Activated CD4-positive, alpha-beta memory T cell treated with anti-CD3 and anti-CD28 coated beads for 36 hours (primary cell): Measurements from ENCODE around the gene SMIM28. TPM values are rescaled to one million over a fixed set of nuclear protein-coding genes. Genes with fewer than 3 reads are reported as not detected.
"Not testable (repeated sequence)": the region's sequence is repeated elsewhere in the genome, so short reads cannot be mapped to it uniquely, and the experiment has no call there.

Source experiments
- CTCF ChIA-PET: fragments of 350-600 bp; sonication (Branson Sonifier 250); formaldehyde crosslinking; loops from one replicate; lab custom pipeline; 2021; ENCODE audit warnings: antibody characterized with exemption, inconsistent platforms; lab: Charles Lee
- POLR2A ChIA-PET: fragments of 350-600 bp; sonication (Branson Sonifier 250); formaldehyde crosslinking; loops from one replicate; lab custom pipeline; 2021; ENCODE audit warnings: antibody characterized with exemption; lab: Charles Lee
- DNase-seq: peaks from one replicate; pipeline ENCODE4 v3.0.0-alpha.2; 2020
- H3K27ac Mint-ChIP-seq: one replicate; pipeline ENCODE4 v1.8.0; 2021; ENCODE audit warnings: mixed read lengths
- H3K27me3 Mint-ChIP-seq: one replicate; pipeline ENCODE4 v1.8.0; 2021; ENCODE audit warnings: mixed read lengths
- H3K36me3 Mint-ChIP-seq: one replicate; pipeline ENCODE4 v1.8.0; 2021; ENCODE audit warnings: mixed read lengths
- H3K4me1 Mint-ChIP-seq: one replicate; pipeline ENCODE4 v1.8.0; 2021; ENCODE audit warnings: low read depth, mixed read lengths
- H3K4me3 Mint-ChIP-seq: one replicate; pipeline ENCODE4 v1.8.0; 2021; ENCODE audit warnings: mild to moderate bottlenecking, mixed read lengths
- H3K9me3 Mint-ChIP-seq: one replicate; pipeline ENCODE4 v1.8.0; 2021; ENCODE audit warnings: mixed read lengths
- intact Hi-C: fragments of 100-400 bp; cut with micrococcal nuclease; formaldehyde crosslinking; loops from one replicate; pipeline ENCODE4 v1.15.1; 2023
- total RNA-seq, 2 experiments: library from RNA; stranded (reverse); gene quantifications; one replicate each; pipeline ENCODE4 v1.2.3, GENCODE V29; 2021

Gene SMIM28
- total RNA-seq, 2 experiments from 2014 or later: not detected

DNA sequence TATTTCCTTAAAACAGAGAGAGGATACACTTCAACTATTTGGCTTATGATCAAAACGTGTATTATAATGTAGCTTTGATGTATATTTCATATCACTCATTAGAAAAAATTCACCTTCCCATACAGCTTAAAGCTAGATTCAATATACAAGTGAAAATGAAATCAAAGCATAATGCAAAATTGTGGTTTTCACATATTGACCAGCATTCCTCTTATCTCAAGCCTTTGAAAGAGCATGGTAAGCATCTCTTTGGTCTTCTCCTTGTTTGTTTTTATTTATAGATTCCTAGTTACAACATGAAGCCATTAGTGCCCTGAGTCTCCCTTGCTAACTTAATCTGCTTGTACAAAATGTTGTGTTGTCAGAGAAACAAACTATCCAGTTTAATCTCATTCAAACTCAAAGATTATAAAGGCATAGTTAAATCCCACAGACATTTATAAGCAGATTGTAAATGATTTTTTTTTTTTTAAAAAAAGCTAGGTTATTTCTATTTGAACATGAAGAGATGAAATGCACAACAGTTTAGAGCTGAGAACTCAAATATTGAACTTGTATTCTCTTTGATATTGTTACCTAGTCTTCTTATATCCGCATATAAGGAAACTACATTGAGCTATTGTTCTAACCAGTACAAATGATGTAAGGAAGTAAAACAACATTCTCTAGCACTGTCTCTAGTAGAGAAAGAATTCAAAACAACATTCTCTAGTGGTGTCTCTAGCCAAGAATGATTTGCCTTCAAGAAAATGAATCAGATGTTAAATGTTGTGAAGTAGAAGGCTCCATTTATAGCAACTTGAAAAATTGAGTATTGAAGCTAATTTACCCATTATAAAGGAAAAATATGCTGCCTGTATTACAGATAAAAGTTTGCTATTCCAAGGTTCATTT lies 31.2 kb upstream of the SMIM28 start:
- Mint-ChIP-seq H3K4me1 (no peaks in the 10 kb centered on the region), H3K36me3 (no peaks in the 10 kb centered on the region), H3K4me3 (no peak overlapping the region), H3K9me3 (no peaks in the 10 kb centered on the region), H3K27ac (no peak overlapping the region), H3K27me3 (peaks cover 12% of the 10 kb centered on the region)
- ChIA-PET CTCF (interaction anchor here (1.0 kb wide), 1 partner anchor 171 kb away, joined by 4 read pairs; no protein-coding TSS in a partner anchor), POLR2A (no interaction called here)
- no peak for DNase-seq
- intact Hi-C loops: no loop called here

- intact Hi-C loops: no loop called here
- Mint-ChIP-seq H3K27me3 (peaks cover 14% of the 10 kb centered on the region), H3K9me3 (no peaks in the 10 kb centered on the region), H3K36me3 (no peaks in the 10 kb centered on the region), H3K4me1 (no peaks in the 10 kb centered on the region), H3K27ac (no peak overlapping the region), H3K4me3 (no peak overlapping the region)
- CTCF ChIA-PET: no interaction called here
- POLR2A ChIA-PET: no interaction called here
- DNase-seq: no peak
Measured at GRCh38 chr6:138347864-138348263, 29.8 kb upstream of the SMIM28 start.

- Mint-ChIP-seq H3K4me3 (no peak overlapping the region), H3K36me3 (no peaks in the 10 kb centered on the region), H3K27me3 (peaks cover 16% of the 10 kb centered on the region), H3K27ac (no peak overlapping the region), H3K9me3 (no peaks in the 10 kb centered on the region), H3K4me1 (no peaks in the 10 kb centered on the region)
- DNase-seq: no peak
- POLR2A ChIA-PET: no interaction called here
- intact Hi-C loops: no loop called here
- CTCF ChIA-PET: no interaction called here
Measured at GRCh38 chr6:138349891-138350290, 27.8 kb upstream of the SMIM28 start.

- Mint-ChIP-seq H3K36me3 (no peaks in the 10 kb centered on the region), H3K4me3 (no peak overlapping the region)
Measured at GRCh38 chr6:138357928-138358327, 19.8 kb upstream of the SMIM28 start.

DNA sequence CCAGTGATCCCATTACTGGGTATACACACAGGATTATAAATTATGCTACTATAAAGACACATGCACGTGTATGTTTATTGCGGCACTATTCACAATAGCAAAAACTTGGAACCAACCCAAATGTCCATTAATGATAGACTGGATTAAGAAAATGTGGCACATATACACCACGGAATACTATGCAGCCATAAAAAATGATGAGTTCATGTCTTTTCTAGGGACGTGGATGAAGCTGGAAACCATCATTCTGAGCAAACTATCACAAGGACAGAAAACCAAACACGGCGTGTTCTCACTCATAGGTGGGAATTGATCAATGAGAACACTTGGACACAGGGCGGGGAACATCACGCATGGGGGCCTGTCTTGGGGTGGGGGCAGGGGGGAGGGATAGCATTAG lies 9.0 kb upstream of the SMIM28 start:
- CTCF ChIA-PET, H3K4me3 Mint-ChIP-seq, H3K36me3 Mint-ChIP-seq, H3K4me1 Mint-ChIP-seq, intact Hi-C loops, H3K27ac Mint-ChIP-seq, POLR2A ChIA-PET, DNase-seq, H3K9me3 Mint-ChIP-seq: not testable (repeated sequence)
- H3K27me3 Mint-ChIP-seq: peaks cover 16% of the 10 kb centered on the region

More at GRCh38 chr6:138357928-138358327, 19.8 kb upstream of the SMIM28 start:
- DNase-seq: no peak
- intact Hi-C loops: no loop called here
- Mint-ChIP-seq H3K27ac (no peak overlapping the region), H3K27me3 (peaks cover 4% of the 10 kb centered on the region), H3K4me1 (no peaks in the 10 kb centered on the region), H3K9me3 (no peaks in the 10 kb centered on the region)
- ChIA-PET POLR2A (no interaction called here), CTCF (no interaction called here)

GRCh38 chr6:138370631-138371451 lies 6.9 kb upstream of the SMIM28 start:
- ChIA-PET CTCF (interaction anchor here (2.9 kb wide), 1 partner anchor 255 kb away, joined by 8 read pairs; no protein-coding TSS in a partner anchor), POLR2A (no interaction called here)
- intact Hi-C loops: no loop called here
- DNase-seq: no peak
- no peak overlapping the region for H3K27ac Mint-ChIP-seq
- H3K9me3 Mint-ChIP-seq: no peaks in the 10 kb centered on the region
- no peaks in the 10 kb centered on the region for H3K4me1 Mint-ChIP-seq
- no peaks in the 10 kb centered on the region for H3K36me3 Mint-ChIP-seq
- H3K4me3 Mint-ChIP-seq: no peak overlapping the region
- H3K27me3 Mint-ChIP-seq: peaks cover 10% of the 10 kb centered on the region

- CTCF ChIA-PET: interaction anchor here (2.9 kb wide), 1 partner anchor 255 kb away, joined by 8 read pairs; no protein-coding TSS in a partner anchor
- Mint-ChIP-seq H3K36me3 (no peaks in the 10 kb centered on the region), H3K9me3 (no peaks in the 10 kb centered on the region), H3K27me3 (peaks cover 8% of the 10 kb centered on the region), H3K4me1 (no peaks in the 10 kb centered on the region), H3K4me3 (no peak overlapping the region), H3K27ac (no peak overlapping the region)
- POLR2A ChIA-PET: no interaction called here
- intact Hi-C loops: no loop called here
- DNase-seq: no peak
Measured at GRCh38 chr6:138371452-138371711, 6.3 kb upstream of the SMIM28 start.

GRCh38 chr6:138371720-138372119 lies 6.0 kb upstream of the SMIM28 start:
- CTCF ChIA-PET: interaction anchor here (2.9 kb wide), 1 partner anchor 255 kb away, joined by 8 read pairs; no protein-coding TSS in a partner anchor
- Mint-ChIP-seq H3K36me3 (no peaks in the 10 kb centered on the region), H3K27ac (no peak overlapping the region)

DNA sequence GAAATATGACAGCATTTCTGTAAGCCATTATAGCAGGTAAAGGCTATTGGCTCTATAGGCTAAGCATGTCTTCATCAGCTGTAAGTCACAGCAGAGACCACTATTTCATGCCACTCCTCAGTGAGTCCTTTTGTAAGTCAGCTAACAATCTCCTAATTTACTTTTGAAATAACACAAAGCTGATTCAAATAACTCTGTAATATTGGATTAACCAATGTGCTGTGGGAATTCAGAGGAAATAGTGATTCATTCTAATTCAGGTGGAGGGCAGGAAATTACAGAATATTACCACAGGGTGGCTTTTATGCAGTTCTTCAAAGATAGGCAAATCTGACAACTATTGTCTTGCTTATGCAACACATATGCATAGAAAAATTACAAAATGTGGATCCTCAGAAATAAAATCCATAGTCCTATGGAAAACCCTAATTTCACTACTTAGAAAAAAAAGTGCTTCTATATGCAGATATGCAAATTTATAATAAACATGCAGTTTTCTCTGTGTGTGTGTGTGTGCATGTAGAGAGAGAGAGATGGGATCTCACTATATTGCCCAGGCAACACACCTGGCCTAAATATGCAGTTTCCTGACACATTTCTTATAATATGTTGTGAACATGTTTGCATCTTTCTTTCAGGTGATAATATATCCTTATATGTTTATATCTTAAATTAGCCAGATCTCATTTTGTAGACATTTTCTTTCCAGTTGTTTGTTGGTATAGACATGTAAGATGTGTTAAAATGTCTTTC lies 4.8 kb upstream of the SMIM28 start:
- DNase-seq: no peak
- no peak overlapping the region for H3K4me3 Mint-ChIP-seq
- ChIA-PET POLR2A (no interaction called here), CTCF (interaction anchor here (2.9 kb wide), 1 partner anchor 257 kb away, joined by 8 read pairs; no protein-coding TSS in a partner anchor)
- no peaks in the 10 kb centered on the region for H3K4me1 Mint-ChIP-seq
- intact Hi-C loops: no loop called here
- H3K36me3 Mint-ChIP-seq: no peaks in the 10 kb centered on the region
- H3K9me3 Mint-ChIP-seq: no peaks in the 10 kb centered on the region
- peaks cover 1% of the 10 kb centered on the region for H3K27me3 Mint-ChIP-seq
- H3K27ac Mint-ChIP-seq: no peak overlapping the region

More at GRCh38 chr6:138371720-138372119, 6.0 kb upstream of the SMIM28 start:
- POLR2A ChIA-PET: no interaction called here
- Mint-ChIP-seq H3K4me1 (no peaks in the 10 kb centered on the region), H3K4me3 (no peak overlapping the region), H3K27me3 (peaks cover 5% of the 10 kb centered on the region), H3K9me3 (no peaks in the 10 kb centered on the region)
- intact Hi-C loops: no loop called here
- no peak for DNase-seq

DNA sequence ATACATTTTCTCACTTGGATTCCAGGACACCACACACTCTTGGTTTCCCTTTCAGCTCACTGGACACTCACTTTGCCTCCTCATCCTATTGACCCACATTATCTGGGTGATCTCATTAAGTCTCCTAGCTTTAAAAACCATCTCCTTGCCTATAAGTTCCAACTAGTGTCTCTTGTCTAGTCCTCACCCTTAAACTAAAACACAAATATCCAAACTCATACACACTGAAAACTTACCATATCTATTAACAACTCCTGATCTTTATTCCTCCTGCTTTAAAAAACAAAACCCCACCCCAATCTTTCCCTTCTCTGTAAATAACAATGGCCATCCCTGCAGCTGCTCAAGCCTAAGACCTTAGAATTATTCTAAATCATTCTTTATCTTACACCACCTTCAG lies 3.5 kb upstream of the SMIM28 start:
- intact Hi-C loops: no loop called here
- Mint-ChIP-seq H3K4me3 (no peak overlapping the region), H3K27me3 (no peaks in the 10 kb centered on the region), H3K36me3 (no peaks in the 10 kb centered on the region), H3K4me1 (no peaks in the 10 kb centered on the region), H3K27ac (no peak overlapping the region), H3K9me3 (no peaks in the 10 kb centered on the region)
- POLR2A ChIA-PET: no interaction called here
- CTCF ChIA-PET: no interaction called here
- no peak for DNase-seq

DNA sequence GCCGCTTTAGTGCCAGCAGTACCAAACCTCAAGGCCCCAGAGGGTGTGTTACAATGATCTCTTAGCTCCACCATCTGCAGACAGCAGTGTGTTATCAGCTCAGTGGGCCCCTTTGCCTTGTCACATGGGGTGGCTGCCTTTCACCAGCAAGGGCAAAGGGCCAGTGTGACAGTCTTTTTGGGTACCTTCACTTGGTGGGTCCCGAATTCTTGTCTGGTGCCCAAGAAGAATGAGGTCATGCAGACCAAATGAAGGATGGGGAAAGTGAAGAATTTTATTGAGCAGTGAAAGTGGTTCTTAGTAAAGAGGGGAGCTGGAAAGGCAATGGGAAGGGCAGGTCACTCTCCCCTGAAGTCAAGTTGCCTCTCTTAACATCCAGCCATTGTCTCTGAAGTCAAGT lies 2.9 kb upstream of the SMIM28 start:
- Mint-ChIP-seq H3K9me3 (no peaks in the 10 kb centered on the region), H3K27me3 (no peaks in the 10 kb centered on the region), H3K27ac (no peak overlapping the region), H3K4me1 (no peaks in the 10 kb centered on the region), H3K36me3 (no peaks in the 10 kb centered on the region), H3K4me3 (no peak overlapping the region)
- DNase-seq: no peak
- ChIA-PET POLR2A (no interaction called here), CTCF (no interaction called here)
- intact Hi-C loops: no loop called here

DNA sequence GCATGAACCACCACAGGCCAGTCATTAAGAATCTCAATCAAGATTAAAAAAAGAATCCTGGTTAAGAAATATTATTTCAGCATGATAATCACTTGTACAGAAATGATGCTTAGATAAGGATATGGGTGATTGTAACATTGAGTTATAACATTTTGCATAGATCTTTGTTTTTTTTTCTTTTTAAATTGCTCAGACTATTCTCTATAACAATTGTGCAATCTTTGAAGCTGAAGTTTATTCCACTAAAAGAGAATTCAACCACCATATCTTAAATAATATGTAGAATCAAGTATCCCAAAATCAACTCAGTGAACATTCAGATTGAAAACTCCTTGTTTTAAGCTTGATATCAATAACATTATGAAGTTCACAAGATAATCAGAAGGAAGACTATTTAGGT lies 663 bp upstream of the SMIM28 start:
- no peaks in the 10 kb centered on the region for H3K4me1 Mint-ChIP-seq
- intact Hi-C loops: no loop called here
- no peak overlapping the region for H3K27ac Mint-ChIP-seq
- no peaks in the 10 kb centered on the region for H3K9me3 Mint-ChIP-seq
- H3K4me3 Mint-ChIP-seq: no peak overlapping the region
- H3K27me3 Mint-ChIP-seq: no peaks in the 10 kb centered on the region
- no peaks in the 10 kb centered on the region for H3K36me3 Mint-ChIP-seq
- no peak for DNase-seq
- POLR2A ChIA-PET: no interaction called here
- CTCF ChIA-PET: no interaction called here
